Effector CD8-positive, alpha-beta T cell (primary cell): ENCODE data around the gene SLC22A7.

Source experiments
- DNase-seq: peaks from one replicate; lab custom pipeline; 2025; lab: John Stamatoyannopoulos, UW
- total RNA-seq, 4 experiments: gene quantifications; one replicate each; lab custom pipeline; 2026; lab: John Stamatoyannopoulos, UW

SLC22A7 gene
- 0 reads per million in 4 experiments for total RNA-seq

- DNase-seq: no peak
These were observed at the start of gene SLC22A7 for GRCh38 chr6:43297644-43298564. Gene SLC22A7, plus strand, starts transcription at chr6:43298260. Its CDS starts 99 bp downstream, at chr6:43298359.

- DNase-seq: no peak
These were observed 49.3 kb upstream of the SLC22A7 start for GRCh38 chr6:43248791-43249190.

- no peak for DNase-seq
These were observed 47.1 kb upstream of the SLC22A7 start for GRCh38 chr6:43250992-43251373.

- no peak for DNase-seq
These were observed 44.7 kb upstream of the SLC22A7 start for GRCh38 chr6:43253401-43253800.

GRCh38 chr6:43254138-43254817 is 43.8 kb upstream of the SLC22A7 start:
- DNase-seq: no peak

GRCh38 chr6:43254846-43255245 is 43.2 kb upstream of the SLC22A7 start:
- no peak for DNase-seq

- DNase-seq: no peak
These were observed 42.5 kb upstream of the SLC22A7 start for GRCh38 chr6:43255408-43256054.

GRCh38 chr6:43256670-43257366 is 41.2 kb upstream of the SLC22A7 start:
- no peak for DNase-seq

- DNase-seq: no peak
These were observed 40.5 kb upstream of the SLC22A7 start for GRCh38 chr6:43257367-43258145.

- DNase-seq: no peak
These were observed 39.9 kb upstream of the SLC22A7 start for GRCh38 chr6:43258180-43258579.

GRCh38 chr6:43258807-43259686 is 39.0 kb upstream of the SLC22A7 start:
- DNase-seq: no peak

- no peak for DNase-seq
These were observed 37.3 kb upstream of the SLC22A7 start for GRCh38 chr6:43260791-43261190.

GRCh38 chr6:43261198-43261597 is 36.9 kb upstream of the SLC22A7 start:
- DNase-seq: no peak

- no peak for DNase-seq
These were observed 35.9 kb upstream of the SLC22A7 start for GRCh38 chr6:43262000-43262779.

GRCh38 chr6:43262780-43263313 is 35.2 kb upstream of the SLC22A7 start:
- no peak for DNase-seq

- peak; percentile 46 for DNase-seq
These were observed 34.5 kb upstream of the SLC22A7 start for GRCh38 chr6:43263314-43264178.

GRCh38 chr6:43264599-43265145 is 33.4 kb upstream of the SLC22A7 start:
- DNase-seq: no peak

- no peak for DNase-seq
These were observed 32.5 kb upstream of the SLC22A7 start for GRCh38 chr6:43265564-43265963.
